Measurements from ENCODE around the gene NACC2.

NACC2 gene

GRCh38 chr9:136021872-136022681 lies 73.0 kb downstream of the NACC2 start:
- no peak for DNase-seq (ENCODE audit: low spot score)

GRCh38 chr9:136021171-136021871 lies 73.8 kb downstream of the NACC2 start:
- no peak for DNase-seq (ENCODE audit: low spot score)

DNA sequence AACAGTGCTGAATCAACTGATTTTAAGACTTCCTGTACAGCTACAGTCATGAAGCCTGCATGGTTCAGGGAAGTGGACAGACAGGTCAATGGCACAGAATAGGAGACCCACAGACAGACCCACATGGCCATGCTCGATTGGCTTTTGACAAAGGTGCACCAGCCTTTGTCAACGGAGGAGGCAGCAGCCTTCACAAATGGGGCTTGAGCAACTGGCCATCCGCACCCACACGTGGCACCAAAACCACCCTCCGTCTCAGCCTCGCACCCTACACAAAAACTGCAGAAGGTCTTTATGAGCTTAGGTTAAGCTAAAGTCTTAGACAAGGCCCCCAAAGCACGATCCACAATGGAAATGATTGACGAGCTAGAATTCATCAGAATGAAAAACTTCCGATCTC lies 74.4 kb downstream of the NACC2 start:
- DNase-seq (ENCODE audit: low spot score), result no peak

DNA sequence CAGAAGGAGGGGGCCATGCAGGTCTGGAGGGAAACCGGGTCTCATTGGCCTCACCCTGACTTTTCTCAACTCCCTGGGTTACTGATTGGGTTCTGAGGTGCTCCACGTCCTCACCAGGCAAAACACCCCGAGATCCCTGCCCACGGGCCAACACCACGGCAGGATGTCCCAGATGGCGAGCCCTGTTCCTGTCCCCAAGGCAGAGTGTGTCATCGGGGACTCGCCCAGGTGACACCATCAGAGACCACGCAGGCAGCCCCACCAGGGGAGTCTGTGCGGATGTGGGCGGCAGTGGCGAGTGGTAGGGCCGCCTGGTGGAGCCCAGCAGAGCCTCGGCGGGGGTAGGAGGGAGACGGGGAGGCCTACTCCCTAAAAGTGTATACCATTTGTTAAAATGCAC lies 74.9 kb downstream of the NACC2 start:
- DNase-seq (ENCODE audit: low spot score), result no peak

- DNase-seq (ENCODE audit: low spot score), result no peak
Measured at GRCh38 chr9:136019681-136020060, 75.4 kb downstream of the NACC2 start.

DNA sequence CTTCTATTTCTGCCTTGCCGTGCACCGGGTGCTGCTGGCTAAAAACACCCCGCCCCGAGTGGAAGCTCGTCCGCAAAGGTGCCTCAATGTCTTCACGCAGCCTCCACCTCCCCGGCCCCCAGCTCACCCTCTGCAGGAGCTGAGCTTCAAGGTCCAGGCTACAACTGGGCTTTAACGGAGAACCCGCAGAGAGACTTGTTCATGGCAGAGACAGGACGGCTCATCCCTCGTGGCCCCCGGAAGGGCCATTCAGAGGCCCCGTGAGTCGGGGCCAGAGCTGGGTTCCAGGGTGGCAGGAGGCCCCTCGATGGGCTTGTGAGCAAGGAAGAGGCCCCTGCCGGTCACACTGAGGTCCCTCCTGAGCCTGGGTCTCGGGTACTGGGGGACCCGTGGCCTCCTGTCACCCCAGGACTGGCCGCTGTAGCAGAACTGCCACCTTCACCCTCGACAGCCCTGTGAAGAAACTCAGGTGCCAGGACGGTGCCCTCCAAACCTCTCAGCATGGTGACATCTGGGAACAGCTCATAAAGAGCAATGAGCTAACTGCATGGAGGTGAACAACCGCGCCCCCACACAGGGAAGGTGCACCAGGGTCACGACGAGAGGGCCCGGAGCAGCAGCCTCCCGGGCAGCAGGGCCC lies 75.9 kb downstream of the NACC2 start:
- no peak for DNase-seq (ENCODE audit: low spot score)

DNA sequence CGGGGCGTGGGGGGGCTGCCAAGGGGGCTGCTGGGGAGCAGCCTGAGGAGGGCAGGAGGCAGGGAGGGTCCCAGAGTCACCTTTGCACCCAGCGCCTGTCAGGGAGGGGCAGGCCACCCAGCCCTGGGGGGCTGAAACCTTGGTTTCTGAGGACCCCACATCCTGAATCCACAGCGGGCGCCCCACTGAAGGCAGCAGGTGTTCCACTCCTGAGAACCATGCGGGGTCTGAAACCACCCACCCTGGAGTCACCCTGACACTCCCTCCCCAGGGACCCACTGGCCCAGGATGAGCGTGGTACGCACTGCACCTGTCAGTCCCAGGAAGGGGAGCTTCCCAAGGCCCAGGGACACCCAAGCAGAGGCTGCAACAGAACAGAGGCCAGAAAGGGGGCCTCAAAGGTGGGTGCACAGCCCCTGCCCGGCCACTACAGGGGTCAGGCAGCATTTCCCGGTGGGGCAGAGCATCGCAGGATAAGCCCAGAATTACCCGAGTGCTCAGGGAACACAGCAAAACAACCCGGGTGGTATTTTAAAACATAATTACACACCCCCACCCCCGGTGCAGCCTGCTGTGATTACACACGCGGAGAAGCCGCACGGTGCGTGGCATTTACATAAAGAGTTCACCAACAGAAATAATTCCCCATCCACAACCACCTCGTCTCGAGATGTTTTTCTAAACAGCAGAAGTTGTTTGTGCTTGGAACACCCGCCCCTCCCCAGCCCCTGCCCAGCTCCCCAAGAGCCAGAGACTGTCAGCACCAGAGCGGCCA lies 76.6 kb downstream of the NACC2 start:
- no peak for DNase-seq (ENCODE audit: low spot score)

- DNase-seq (ENCODE audit: low spot score), result no peak
Measured at GRCh38 chr9:136017289-136018190, 77.5 kb downstream of the NACC2 start.

DNA sequence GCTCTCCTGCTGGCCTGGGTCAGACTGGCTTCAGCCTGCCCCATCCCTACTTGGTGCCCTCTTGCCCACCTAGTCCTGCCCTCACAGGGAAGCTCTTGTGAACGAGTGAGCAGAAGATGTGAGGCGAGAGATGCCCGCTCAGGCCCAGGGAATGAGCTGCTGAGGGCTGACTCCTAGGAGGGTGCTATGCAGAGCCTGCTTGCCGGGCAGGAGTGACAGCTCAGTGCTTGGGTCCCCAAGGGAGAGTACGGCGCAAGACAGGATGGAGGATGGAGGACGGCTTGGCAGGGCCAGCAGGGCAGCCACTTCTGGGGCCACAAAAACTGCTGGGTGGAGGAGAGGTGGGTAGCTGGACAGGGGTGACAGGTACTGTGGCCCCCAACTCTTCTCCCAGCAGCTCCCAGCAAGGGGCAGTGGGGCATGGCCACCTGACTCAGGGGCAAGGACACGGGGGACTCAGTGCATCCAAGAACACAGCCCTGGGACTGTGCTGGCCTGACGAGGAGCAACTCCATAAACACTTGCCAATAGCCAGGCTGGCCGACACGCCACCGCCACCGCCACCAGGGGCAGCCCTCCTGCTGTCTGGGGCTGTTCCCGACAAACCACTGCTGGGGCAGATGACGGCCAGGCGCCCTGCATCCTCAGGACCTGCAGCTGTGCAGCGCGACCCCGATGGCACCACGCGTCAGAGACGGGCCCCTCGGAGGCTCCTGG lies 78.4 kb downstream of the NACC2 start:
- DNase-seq (ENCODE audit: low spot score), result no peak

DNA sequence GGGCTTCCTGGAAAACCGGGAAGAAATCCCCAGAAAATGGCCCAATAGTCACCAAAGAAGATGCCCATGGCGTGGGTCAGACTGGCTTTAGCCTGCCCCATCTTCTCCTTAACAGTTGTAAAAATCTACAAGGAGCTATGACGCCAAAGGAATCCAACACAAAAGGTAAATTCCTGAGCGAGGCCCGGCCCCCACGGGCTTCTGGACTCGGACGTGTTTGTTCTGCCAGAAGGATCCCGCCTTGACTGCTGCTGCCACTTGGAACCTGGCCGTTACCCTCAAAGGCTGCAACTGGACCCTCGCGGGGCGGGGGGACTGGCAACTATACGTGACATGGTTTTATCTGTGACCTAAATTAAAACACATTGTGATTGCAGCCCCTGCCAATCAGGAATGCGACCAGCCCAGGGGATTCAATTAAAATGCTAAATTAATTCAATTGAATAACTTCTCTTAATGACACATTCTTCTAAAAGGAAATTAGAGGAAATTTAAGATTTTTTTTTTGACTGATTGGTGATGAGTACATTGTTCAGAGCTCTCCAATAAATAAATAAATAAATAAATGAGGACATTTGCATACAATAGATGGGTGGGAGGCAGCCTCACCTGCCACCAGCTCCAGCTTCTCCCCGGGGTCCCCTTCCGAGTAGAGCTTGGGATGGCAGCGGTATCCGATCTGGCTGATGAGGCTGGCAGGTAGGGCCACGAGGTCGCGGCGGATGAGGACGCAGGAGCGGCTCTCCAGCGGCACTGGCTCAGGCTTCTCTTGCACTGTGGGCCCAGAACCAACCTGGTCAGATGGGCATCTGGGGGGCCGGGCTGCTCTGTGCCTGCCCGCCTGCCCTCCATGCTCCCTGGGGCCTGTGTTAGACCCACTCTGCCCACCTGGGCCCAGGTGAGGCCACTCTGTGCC lies 79.2 kb downstream of the NACC2 start:
- DNase-seq (ENCODE audit: low spot score), result no peak

DNA sequence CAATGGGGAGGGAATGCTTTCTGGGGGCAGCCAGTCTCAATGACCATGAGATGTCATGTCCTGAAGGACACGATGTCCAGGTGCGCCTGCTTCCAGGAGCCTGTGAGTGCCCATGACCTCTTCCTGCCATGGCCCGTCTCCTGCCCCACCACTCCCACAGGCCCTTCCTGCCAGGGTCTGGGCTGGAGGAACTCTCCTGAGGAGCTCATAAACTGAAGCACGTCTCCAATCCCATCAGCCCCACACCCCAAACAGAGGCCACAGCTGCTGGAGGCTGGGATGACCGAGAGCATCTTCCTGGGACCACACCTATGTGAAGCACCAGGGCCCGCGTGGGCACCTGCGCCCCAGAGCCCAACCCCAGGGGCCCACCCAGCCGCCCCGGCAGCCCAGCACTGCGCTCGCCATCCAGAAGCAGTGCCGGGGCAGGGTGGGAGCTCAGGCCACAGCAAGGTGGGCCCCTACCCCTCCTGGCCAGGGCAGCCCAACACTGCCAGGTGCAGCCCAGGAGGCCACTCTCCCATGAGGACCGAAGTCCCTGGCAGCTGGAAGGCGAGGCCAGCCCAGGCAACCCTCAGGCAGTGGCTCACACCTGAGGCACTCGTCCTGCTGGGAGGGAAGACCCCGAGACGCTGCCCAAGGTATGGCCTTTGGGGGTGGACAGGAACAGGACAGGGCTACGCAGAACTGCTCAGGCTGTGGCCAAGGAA lies 80.0 kb downstream of the NACC2 start:
- DNase-seq (ENCODE audit: low spot score), result no peak

DNA sequence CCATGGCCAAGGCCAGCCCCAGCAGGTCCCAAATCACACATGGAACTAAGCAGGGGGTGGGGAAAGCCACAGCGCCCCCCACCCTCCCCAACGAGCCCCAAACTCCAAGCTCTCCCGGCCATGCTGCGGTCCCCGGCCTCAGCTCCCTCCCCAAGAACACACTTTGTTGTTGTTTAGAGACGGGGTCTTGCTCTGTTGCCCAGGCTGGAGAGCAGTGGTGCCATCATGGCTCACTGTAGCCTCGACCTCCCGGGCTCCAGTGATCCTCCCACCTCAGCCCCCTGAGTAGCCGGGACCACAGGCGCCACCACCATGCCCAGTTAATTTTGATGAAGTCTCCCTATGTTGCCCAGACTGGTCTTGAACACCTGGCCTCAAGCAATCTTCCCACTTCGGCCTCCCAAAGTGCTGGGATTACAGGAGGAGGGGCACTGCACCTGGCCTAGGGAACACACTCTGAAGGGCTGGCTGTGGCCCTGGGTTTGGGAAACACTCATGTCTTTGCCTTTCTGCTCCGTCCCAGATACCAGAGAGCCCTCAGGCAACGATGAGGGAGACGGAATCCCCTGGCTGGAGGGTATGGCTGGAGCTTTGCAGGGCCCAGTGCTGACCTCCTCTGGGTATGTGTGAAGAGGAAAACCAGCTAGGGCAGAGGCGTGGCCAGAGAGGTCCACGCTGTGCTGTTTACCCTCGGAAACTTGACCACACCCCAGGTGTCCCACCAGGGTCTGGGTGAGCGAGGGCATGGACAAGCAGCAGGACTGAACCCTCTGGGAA lies 80.8 kb downstream of the NACC2 start:
- DNase-seq (ENCODE audit: low spot score), result no peak

DNA sequence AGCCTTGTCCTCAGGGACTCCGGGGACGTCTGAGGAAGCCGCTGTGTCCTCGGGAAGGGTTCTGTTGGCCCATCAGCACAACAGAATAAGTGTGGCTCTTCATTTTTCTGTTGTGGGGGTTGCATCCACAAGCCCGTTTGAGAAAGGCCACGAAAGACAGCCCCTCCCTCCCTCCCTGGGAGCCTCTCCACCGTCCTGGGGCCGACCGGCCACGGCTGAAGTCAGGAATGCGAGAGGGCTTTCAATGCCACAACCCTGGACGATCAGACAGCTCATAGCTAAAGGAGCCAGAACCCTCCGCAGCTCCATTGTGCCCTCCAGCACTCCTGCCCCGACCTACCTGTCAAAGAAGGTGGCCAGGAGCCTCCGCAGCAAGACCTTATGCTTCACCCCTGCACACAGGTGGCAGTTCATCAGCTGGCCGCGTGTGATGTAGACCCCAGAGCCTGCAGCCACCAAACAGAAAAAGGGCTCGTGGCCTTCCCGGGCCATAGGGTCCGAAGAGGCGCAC lies 81.5 kb downstream of the NACC2 start:
- no peak for DNase-seq (ENCODE audit: low spot score)

- DNase-seq (ENCODE audit: low spot score), result no peak
Measured at GRCh38 chr9:136013116-136013515, 82.0 kb downstream of the NACC2 start.

DNA sequence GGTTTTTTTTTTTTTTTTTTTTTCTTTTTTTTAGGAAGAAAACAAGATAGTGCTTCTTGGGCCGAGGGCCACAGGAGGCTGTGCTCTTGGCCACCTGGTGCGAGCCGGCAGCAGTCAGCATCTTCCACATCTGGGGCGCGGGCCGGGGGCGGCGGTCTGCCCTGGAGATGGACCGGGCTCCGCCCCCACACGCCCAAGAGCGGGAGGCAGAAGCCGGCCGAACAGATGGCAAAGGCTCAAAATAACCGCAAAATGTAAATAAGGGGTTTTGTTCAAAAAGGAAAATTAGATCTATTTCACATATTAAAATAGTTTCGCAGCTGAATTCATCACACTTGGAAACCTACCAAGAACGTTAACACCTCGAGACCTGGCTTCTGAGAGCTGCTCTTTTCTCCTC lies 82.4 kb downstream of the NACC2 start:
- no peak for DNase-seq (ENCODE audit: low spot score)

DNA sequence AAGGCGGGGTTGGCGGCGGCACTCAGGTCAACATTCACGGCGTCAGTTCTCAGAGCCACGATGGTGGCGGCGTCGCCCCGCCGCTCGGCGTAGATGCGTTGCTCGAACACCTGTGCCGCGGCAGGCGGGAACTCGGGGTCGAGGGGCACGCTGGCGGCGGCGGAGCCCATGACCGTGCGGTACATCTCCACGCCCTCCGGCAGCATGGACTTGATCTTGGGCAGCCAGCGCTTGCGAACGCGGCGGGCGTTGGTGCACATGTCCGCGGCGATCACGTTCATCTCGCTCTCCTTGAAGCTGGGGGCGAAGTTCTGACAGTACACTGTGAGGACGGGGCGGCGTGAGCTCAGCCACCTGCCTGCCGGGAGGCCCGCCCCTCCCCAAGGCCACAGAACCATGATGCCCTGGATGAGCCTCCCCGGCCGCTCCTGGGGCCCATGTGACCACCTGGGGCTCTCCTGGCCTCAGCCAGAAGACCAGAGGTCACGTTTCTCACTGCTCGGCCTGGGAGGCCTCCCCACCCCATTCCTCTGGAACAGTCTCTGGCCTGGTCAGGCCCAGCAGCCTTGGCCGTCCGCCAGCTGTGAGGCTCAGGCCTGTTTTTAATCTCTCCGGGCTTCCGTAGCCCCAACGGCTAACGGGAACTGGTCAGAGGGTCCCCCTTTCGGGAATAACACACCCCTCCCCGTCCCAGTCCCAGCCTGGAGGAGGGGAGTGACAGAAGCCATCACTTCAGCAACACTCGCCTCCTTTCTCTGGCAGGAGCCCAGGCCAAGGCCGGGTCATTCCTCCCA lies 83.2 kb downstream of the NACC2 start:
- DNase-seq (ENCODE audit: low spot score), result peak; percentile 51

DNA sequence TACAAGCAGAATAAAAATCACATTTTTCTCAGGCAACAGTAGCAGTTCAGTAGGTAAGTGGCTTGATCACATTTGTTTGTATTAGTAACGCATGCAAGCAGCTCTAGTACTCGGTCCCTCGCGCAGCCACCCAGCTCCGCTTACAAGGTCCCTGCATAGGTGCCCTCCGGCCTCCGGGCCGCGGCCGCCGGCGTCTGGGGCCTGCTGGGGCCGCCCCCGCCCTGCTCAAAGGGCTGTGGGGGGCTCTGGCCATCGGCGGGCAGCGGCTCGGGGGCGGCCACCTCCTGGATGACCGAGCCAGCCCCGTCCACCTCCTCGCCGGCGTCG lies 83.8 kb downstream of the NACC2 start:
- no peak for DNase-seq (ENCODE audit: low spot score)
